Stimulated activated CD8-positive, alpha-beta memory T cell treated with anti-CD3 and anti-CD28 coated beads, Interleukin-15, amount 100 ng/mL, for 24 hours (primary cell): ENCODE data around the gene TMEM217.
A peak's percentile ranks its signal among the peaks of the same experiment; 100 is the strongest.

Experiments used
- DNase-seq: peaks from one replicate; pipeline ENCODE4 v3.0.0-alpha.2; 2020; ENCODE audit warnings: low read depth

Gene TMEM217

DNA sequence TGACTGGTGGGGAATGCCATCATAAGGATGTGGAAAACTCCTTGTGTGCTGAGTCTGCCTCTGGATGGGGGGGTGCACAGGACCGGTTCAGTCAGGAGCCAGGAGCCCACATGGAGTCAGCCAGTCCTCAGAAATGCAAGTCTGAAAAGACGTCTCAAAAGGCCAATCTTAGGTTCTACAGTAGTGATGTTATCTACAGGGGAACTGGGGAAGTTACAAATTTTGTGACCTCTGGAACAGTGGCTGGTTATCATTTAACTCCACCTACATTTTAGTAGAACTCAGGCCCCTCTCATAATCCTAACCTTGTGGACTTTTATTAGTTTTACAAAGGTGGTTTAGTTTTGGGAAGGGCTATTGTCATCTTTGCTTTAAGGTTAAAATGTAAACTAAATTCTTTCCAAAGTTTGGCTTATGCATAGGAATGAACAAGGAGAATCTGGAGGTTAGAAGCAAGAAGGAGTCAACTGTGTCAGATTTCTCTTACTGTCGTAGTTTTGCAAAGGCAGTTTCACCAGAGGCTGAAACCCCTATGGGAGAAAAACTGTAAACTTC is 14.1 kb downstream of the TMEM217 start:
- DNase-seq, result no peak

DNA sequence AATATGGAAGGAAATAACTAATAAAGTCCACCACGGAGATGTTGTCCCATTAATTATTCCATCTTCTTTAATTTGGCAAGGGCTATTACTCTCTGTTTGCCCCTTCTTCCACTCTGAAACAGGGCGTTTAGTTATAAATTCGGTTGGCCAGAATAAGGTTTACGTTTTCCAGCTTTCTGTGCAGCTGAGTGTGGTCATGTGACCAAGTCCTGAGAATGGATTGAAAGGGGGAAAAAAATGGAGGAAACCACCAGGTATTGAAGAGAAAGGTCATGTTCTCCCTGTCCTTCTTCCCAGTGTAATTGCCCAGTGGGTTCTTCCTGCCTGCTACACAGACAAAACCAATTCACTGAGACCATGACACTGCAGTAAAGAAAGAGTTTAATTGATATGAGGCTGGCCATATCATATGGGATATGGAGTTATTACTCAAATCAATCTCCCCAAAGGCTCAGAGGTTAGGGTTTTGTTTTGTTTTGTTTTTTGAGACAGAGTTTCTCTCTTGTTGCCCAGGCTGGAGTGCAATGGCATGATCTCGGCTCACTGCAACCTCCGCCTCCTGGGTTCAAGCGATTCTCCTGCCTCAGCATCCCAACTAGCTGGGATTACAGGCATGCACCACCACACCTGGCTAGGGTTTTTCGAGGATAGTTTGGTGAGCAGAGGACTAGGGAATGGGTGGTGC is 14.7 kb downstream of the TMEM217 start:
- no peak for DNase-seq

DNA sequence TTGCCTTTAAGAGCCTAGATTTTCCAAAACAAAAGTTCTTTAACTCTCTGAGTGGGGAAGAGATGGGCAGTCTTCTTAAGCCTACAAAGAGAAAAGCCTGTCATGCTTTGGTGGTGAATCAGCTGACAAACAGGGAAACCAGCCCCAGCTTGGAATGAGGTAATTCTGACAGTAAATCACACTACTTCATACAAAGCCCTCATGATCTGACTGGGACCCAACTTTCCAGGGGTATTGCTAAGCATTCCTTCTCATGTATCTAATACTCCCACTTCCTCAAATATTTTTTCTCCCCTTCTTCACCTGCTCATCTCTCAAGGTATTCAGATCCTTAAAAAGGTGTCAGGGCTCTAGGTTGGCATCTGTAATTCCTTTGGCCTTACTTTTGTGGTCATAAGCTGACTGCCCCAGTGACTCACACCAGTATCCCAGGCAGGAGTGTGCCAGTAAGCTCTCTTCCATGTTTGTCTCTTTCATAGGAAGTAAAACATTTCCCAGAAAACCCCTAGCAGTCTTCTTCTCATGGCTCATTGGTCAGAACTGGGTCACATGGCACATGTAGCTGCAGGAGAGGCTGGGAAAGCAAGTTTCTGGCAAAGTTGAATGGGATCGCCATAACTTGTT is 15.4 kb downstream of the TMEM217 start:
- DNase-seq, result no peak

DNA sequence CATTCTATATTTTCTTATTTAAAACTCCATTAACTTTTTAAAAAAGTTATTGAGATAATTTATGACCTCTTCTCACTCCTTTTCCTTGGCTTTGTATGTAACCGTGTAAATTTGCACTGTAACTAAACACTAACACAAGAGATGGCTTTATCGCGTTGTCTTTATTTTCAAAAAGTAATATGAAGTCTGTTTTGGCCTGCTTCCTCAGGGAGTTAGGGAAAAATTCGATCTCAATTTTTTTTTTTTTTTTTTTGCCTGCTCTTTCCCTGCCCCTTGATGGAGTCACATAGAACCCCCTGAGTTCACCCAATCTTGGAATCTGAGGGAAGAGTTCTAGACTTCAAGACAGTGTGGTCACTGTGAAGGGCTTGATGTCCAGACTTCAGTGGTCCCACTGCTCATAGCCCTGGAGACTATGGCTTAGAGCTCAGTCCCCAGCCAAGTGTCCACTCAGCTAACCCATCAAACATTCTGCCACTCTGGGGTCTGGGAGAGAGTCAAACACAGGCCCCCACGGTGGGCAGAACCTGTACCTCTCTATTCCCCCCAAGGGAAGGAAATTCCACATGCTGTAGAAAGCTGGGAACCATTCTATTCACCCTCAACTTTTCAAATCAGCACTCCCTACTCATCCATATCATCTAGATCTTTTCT is 16.0 kb downstream of the TMEM217 start:
- no peak for DNase-seq

DNA sequence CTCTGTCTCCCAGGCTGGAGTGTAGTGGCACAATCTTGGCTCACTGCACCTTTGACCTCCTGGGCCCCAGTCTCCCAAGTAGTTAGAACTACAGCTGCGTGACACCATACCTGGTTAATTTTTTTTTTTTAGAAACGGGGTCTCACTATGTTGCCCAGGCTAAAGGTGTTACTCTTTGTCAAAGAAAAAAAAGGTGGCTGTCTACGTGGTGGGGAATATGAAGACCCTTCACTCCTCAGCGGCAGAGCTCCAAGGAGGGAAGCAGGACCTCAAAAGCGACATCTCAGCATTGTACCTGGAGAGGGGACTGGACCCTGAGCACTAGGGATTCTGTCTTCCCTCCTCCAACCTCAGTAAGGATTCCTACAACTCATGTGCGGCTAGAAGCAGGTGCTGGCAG is 16.8 kb downstream of the TMEM217 start:
- DNase-seq, result no peak

DNA sequence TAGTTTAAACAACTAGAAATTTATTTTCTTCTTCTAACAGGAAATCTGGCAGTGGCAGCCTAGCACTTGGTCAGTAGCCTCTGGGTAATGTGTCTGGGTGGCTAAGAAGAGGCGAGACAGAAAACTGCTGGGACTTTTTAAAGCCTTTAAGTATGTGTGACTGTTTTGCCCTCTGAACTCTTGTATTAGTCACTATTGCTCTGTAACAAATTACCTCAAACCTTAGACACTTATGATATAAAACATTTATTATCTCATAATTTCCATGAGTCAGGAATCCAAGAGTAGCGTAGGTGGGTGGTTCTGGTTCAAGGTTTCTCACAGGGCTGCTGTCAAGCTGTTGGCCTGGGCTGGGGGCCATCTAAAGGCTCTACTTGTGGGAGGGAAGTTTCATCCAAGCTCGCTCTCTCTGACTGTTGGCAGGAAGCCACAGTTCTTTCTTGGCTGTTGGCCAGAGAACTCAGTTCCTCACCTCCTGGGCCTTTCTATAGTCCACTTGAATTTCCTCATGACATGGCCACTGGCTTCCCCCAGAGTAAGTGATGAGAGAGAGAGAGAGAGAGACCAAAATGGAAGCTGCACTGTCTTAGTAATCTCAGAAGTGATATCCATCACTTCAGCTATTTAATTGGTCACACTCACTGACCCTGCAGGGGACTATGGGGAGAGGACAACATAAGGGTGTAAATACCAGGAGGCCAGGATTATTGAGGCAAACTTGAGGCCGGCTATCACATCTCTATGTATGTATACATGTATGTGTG is 17.8 kb downstream of the TMEM217 start:
- peak; percentile 23 for DNase-seq

DNA sequence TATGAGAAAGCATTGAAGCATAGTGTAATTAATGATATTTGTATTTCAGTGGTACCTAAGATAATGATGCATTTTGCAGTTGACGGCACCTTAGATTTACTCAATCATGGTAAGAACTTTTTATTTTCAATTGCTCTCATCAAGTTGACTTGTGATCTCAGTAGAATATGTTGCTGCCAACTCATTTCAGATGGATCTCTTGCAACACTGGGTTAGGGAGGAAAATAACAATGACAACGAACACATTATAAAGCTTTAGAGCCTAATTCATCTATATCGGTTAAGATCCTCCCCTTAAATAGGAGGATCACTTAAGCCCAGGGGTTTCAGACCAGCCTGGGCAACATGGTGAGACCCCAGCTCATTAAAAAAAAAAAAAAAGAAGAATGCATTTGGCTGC is 18.4 kb downstream of the TMEM217 start:
- no peak for DNase-seq

DNA sequence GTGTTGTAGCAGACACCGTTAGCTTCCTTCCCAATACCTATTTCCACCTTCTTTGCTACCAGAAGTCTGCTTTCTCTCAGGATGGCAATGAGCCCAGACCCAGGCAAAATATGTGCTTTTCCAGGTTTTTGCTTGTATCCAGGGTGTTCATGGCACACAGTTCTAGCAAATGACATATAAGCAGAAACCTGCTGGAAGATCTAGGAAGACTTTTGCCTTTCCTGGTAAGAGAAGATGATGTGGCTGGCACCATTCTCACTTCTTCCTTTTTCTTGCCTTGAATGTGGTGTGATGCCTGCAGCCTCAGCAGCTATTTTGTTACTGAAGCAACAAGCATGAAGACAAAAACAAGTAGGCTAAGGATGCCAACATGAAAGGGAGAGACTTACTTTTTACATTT is 19.6 kb downstream of the TMEM217 start:
- no peak for DNase-seq

DNA sequence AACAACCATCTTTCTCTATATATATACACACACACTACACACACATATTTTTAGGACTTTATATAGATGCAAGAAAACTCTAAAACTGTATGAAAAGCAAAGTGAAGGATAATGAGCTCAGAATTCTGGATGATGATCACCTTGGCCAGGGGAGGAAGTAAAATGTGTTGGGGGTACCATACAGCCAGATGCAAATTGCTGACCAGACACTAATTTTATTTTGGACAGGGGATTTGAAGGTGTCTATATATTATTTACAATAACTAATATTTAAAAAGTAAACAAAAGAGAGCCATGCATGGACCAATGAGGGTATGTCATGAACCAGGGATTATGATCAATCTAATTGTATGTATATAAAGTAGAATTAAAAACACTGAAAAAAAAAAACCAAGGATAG is 20.2 kb downstream of the TMEM217 start:
- DNase-seq, result no peak

DNA sequence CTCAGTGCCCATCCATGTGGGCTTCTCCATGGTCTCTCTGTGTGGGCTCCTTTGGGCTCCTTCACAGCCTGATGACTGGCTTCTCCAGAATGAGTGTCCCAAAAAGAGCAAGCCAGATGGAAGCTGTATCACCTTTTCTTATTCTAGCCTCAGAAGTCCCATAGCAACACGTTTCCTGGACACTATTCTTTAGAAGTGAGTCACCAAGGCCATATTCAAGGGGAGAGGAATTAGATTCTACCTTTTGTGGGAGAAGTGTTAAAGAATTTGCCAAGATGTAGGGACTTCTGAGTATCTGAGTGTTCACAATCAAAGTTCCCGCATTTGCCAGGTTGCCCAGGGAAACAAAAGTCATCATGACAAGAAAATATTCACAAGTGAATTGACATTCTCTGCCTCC is 21.0 kb downstream of the TMEM217 start:
- no peak for DNase-seq

DNA sequence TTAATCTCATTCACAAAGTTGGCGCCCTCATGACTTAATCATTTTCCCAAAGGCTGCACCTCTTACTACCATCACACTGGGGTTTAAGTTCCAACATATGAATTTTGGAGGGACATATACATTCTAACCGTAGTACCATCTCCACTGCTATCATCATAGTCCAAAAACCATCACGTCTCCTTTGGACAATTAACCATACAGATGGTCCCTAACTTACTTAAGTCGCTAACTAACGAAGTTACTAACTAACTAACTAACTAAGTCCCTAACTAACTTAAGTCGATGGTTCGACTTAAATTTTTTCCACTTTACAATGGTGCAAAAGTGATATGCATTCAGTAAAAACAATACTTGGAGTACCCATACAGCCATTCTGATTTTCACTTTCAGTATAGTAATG is 24.4 kb downstream of the TMEM217 start:
- no peak for DNase-seq

DNA sequence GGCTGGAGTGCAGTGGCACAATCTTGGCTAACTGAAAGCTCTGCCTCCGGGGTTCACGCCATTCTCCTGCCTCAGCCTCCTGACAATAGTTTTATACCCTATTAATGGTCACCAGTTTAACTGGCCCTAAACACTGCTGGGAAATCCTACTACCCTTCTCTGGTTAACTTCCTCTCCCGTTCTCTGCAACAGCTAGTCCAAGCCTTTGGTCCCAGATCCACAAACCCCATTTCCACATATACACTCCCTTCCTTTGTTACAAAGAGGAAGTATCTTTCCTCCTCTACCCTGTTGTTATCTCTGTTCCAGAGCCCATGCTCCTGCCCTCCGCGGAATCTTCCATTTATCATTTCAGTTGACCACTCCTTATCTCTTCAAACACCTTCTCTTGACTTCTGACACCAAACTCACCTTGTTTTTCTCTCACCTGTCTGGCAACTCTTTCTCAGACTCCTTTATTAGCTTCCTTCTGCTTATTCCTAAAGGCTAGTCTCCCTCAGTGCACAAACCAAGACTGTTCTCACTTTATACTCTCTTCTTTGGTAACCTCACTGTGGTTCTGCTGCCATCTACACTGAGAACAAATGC is 25.4 kb downstream of the TMEM217 start:
- DNase-seq, result no peak

DNA sequence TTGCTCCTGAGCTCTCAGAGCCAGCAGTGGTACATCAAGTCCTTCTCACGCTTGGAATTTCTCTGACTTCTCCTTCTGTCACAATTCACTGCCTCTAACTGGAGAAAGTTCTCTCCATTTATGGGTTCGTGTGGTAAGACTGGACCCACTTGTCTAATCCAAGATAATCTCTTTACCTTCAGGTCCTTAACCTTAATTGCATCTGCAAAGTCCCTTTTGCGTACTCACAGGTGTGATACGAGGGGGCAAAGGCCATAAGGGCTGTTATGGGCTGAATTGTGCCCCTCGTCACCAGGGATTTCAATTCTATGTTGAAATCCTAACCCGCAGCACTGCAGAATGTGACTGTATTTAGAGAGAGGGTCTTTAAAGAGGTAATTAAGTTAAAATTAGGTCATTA is 27.8 kb downstream of the TMEM217 start:
- no peak for DNase-seq

DNA sequence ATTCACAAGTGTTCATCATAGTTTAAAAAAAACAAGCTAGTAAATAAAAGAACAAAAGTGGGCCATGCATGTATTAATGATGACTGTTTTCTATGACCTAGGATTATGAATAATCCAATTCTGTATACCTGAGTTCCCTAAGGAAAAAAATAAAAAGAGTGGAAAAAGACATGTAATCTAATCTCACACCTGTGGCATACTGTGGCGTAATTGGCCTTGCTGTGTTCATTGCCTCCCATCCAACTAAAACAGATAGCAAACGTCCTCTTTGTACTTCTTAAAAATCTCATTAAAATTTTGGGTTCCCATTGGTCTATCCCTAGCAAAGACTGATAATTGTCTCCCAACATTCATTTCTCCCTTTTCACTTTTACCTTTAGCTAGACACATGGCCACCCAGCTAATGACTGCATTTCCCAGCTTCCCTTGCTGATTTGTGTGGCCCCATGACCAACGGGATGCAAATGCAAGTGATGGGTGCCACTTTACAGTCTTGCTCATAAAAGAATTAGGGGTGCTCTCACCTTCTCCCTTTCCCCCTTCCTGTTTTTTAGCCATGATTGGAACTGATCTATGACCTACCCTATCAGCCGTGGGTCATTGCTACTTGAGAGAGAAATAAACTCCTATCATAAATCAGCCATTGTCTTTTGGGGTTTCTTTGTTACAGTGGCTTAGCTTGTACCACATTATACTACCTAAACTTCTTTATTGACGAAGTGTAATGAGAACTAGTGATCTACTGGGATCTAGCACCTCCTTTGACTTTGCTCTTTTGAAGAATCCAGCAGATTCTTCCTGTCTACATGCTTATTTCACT is 32.4 kb downstream of the TMEM217 start:
- DNase-seq, result no peak

DNA sequence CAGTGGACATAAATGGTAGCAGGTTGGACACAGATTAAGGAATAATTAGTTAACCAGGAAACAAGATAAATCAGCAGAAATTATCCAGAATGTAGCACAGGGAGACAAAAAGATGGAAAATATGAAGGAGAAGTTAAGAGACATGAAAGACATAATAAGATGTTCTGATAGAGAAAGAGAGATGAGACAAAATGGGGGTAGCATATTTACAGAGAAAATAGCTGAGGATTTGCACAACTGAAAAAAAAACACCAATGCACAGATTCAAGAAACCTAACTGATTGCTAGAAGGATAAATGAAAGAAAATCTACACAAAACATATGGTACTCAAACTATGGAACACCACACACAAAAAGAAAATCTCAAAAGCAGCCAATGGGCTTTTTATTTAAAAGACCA is 35.0 kb downstream of the TMEM217 start:
- no peak for DNase-seq

DNA sequence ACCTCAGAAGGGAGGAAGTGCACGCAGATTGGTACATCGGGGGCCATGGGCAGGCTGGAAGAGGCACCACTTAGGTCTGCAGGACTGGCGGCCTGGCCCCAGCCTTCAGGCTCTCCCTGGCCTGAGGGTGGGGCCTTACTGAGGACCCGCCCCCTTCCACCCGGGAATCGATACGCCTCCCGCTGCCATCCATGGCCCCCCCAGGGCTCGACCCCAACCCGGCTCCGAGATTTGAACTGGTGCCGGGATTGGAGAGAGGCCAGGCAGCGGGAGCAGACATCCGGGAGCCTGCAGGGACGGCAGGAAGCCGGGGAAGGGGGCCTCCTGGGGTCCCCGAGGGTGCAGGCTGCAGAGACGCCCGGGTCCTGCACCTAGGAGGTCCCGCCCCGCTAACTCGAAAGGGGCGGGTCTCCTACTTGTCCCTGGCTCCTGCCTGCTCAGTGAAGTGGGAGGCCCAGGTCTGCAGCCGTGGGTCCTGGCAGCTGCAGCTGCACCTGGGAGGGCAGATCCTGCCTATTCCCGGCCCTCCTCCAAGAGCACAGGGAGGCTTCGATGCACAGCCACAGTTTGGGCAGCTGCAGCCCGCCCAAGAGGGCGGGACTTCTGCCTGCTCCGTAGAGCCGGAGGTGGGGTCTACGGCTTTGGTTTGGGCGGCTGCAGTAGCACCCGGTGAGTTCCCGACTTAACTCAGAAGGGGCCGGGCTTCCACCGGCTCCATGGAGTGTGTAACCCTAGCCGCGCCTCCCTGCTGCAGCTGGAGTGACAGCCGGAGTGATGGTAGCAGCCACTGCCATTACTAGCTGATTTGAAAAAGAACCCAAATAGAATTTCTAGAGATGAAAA is 35.6 kb downstream of the TMEM217 start:
- DNase-seq, result peak; percentile 38

DNA sequence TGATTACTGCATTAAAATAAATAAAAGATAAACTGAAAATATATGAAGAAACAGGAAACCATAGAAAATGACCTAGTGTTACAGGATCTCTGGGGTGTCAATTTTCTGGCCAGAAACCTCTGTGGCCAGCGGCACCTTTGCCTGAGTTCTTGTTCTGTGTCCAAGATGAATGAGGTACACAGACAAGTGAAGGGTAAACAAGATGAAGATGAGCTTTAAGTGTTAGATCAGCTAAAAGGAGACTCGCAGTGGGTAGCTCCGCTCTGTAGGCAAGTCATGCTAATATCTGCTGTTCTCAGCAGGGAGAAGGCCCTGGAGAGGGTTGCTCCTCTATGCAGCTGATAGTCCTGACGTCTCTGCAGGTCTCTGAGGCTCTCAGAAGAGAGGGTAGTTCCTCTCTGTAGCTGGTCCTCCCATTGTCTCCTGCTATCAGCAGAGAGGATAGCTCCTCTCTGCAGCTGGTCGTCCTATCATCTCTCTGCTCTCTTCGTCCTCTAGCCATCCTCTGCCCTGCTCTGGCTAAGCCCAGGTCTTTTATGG is 36.3 kb downstream of the TMEM217 start:
- no peak for DNase-seq

DNA sequence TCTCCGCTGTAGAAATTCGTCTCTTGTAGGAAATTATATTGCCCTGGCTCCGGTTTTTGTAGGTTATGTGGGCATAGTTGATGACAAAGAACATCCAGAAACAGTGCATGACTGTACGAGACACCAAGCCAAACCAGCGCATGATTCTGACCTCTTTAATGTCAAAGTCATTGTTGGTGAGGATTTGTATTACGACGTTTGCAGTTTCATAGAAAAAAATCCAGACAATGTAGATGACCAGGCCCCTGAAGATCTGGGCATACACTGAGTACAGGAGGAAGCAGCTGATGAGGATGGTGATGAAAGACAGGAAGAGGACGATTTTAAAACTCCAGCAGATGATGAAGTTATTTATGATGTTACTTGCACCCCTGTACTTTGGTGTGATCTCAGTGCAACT is 39.4 kb downstream of the TMEM217 start:
- DNase-seq, result no peak

DNA sequence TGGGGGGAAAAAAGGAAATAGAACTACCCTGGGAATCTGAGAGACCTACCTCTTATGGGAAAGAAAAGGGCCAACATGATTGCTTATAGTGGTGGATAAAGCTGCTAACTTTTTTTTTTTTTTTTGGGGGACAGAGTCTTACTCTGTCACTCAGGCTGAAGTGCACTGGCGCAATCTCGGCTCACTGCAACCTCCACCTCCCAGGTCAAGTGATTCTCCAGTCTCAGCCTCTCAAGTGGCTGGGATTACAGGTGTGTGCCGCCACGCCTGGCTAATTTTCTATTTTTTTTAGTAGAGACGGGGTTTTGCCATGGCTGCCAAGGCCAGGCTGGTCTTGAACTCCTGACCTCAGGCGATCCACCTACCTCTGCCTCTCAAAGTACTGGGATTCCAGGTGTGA is 39.9 kb downstream of the TMEM217 start:
- no peak for DNase-seq

DNA sequence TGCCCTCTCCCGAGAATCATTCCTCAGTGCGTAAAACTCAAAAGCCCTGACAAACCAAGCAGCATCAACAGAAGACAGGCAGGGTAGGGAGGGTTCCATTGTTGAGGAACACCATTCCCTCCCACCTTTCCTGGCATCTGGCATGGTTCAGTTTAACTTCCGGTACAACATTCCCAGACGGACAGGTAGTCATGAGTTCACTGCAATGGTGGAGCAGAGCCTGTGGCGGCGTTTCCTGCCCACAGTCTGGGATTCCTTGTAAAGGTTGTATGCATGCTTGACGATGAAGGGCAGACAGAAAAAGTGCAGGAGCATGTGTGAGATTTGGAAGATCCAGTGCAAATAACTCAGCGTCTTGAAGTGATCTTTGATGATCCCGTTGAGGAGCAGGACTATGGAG is 45.7 kb downstream of the TMEM217 start:
- DNase-seq, result no peak
